ENCODE measurements around the gene PTPRN2. TPM values are rescaled to one million over a fixed set of nuclear protein-coding genes. Genes with fewer than 3 reads are reported as not detected.
A peak's percentile ranks its signal among the peaks of the same experiment; 100 is the strongest.

Gene PTPRN2
- total and polyA plus RNA-seq, 2 of the 13 experiments (the other 11 are each of a cell fraction or from before 2014, with no cell fraction given): 2.5 to 24.2 TPM

GRCh38 chr7:158544708-158545107, 42.9 kb downstream of the PTPRN2 start (continued):
- TF ChIP-seq ZBTB40 (IDR thresholded peaks at IDR 0.05) (no peak), ZBTB40 (CRISPR knock-in tag; IDR thresholded peaks at IDR 0.05) (no peak), ZFX (CRISPR knock-in tag; IDR thresholded peaks at IDR 0.05; ENCODE audit: low read depth) (no peak)

- Histone ChIP-seq H3K4me1 (ENCODE audit: insufficient read depth, low read length) (peaks cover 22% of the 10 kb centered on the region), H3K79me2 (ENCODE audit: insufficient read depth, low read length) (peaks cover 2% of the 10 kb centered on the region), H3K4me2 (ENCODE audit: low read depth, low read length) (no peak overlapping the region), H2AFZ (ENCODE audit: low read length) (no peak overlapping the region), H3K27ac (ENCODE audit: extremely low read length, insufficient read depth, low read length) (no peak overlapping the region), H4K20me1 (ENCODE audit: insufficient read depth, low read length) (peaks cover 51% of the 10 kb centered on the region), H3K9me3 (ENCODE audit: low read length) (no peaks in the 10 kb centered on the region), H3K4me3 (replicated peaks in 1 of 3; ENCODE audit: insufficient read depth in 1 of 3, low read depth in 2 of 3, low read length in 3 of 3) (no peak overlapping the region), H3K27me3 (ENCODE audit: control insufficient read depth in 1 of 2, insufficient read depth in 2 of 2, low read length in 2 of 2) (no peaks in the 10 kb centered on the region), H3K9ac (ENCODE audit: insufficient read depth, low read depth, low read length) (no peak overlapping the region), H3K36me3 (replicated peaks in 1 of 2; ENCODE audit: control insufficient read depth in 1 of 2, insufficient read depth in 2 of 2, low read length in 2 of 2) (peaks cover 5 to 13% of the 10 kb centered on the region in 2 experiments; a peak in 3 of 5 replicates)
- ChIA-PET POLR2A (no interaction called here), CTCF (ENCODE audit: low intra/inter-chr PET ratio, low total read pairs) (no interaction called here)
- DNase-seq (ENCODE audit: low spot score): no peak
- FAIRE-seq: no peak
- BruUV-seq (replicated peaks): no TSS peak
- intact Hi-C loops (cut with micrococcal nuclease; ENCODE audit: unreplicated experiment) (no loop called here), in situ Hi-C loops (cut with HindIII; ENCODE audit: extremely low pct_ligation_motif_present, low pct_unique_long_range_greater_than_20kb) (no loop called here)
- no peak for ATAC-seq
- TF ChIP-seq ATF4 (CRISPR knock-in tag; IDR thresholded peaks at IDR 0.05) (peak in 1 of 2 experiments; percentile 6; a peak in 1 of 4 replicates), LCORL (IDR thresholded peaks at IDR 0.05) (no peak), LCORL (CRISPR knock-in tag; IDR thresholded peaks at IDR 0.05) (no peak)
- 96% methylated on average over 8 of the region's 11 CpGs for WGBS (ENCODE audit: low lambda C conversion rate)
These were observed 43.8 kb downstream of the PTPRN2 start for GRCh38 chr7:158543840-158544239.
